C1 segment of cervical spinal cord (tissue), 14 donors: ENCODE results near the gene LRRC9.
"Not testable (repeated sequence)": the region's sequence is repeated elsewhere in the genome, so short reads cannot be mapped to it uniquely, and the experiment has no call there.

Experiments used
- DNase-seq, 14 donors: peaks; one replicate each; lab custom pipeline; 2025; lab: John Stamatoyannopoulos, UW

LRRC9 gene

DNA sequence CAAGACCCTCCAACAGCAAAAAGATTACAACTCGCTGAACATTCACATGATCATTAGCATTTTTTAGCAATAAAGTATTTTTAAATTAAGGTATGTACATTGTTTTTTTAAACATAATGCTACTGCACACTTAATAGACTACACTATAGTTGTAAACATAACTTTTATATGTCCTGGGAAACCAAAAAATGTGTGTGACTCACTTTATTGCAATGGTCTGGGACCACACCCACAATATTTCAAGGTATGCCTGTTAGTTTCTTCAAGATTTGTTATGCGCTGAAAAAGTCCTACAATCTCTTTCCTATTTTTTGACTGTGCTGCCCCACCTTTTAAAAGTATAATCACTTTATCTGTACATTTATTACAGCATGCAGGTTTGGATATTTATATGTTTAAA lies 141.4 kb downstream of the LRRC9 start:
- no peak for DNase-seq

DNA sequence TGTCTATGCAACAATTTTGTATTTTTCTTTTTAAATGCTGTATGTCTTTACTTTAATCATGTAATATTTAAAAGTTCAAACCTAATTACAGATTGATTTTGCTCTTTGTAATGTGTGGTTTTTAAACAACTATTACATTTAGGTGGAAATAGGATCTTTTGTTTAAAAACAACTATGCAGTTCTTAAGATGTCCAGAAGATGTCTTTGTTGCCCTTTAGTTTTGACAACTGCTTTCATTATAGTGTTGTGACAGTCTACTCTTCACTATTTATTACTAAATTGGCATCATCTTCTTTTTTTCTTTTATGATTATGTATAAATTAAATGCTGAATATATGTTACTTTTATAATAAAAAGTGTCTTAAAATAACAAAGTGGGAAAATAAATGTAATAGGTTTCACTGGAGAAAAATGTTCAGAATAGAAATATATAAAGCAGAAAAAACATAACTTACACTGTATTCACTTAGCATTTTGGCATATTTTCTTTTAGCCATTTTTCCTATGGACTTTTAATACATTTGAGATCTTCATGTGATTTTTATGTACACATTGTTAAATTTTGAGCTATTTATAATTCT lies 144.6 kb downstream of the LRRC9 start:
- DNase-seq, result no peak

DNA sequence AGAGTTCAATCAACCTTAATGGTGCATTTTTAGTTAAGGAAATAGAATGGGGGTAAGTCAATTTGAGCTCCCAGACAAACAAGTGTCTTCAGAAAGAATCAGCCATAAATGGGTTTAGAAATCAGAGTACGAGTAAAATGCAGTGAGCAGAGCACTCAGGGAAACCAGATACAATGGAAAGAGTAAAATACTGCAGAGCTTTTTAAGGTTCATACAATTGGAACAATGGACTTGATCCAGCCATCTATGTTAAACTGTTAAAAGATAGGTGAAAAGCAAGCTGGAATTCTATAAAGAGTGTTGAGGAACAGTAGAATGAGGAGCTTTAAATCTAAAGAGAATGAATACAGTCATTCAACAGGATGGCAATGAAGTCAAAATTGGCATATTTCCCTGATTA lies 147.9 kb downstream of the LRRC9 start:
- no peak for DNase-seq

DNA sequence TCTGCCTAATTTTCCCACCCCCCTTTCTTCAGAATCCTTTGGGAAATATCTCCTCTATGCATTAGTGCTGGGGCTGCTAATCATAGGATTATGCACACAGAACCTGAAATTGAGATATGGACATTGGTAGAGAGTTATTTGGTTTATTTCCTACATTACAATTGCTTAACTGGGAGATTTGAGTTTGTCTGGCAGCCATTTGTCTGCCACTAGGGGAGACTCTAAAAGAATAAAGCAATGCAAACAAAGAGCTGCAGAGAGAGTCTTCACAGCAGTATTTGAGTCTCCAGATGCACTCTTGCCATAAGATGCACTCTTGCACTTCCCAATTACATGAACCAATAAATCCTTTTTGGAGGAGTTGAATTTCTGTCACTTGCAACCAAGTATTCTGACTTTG lies 159.8 kb downstream of the LRRC9 start:
- no peak for DNase-seq

DNA sequence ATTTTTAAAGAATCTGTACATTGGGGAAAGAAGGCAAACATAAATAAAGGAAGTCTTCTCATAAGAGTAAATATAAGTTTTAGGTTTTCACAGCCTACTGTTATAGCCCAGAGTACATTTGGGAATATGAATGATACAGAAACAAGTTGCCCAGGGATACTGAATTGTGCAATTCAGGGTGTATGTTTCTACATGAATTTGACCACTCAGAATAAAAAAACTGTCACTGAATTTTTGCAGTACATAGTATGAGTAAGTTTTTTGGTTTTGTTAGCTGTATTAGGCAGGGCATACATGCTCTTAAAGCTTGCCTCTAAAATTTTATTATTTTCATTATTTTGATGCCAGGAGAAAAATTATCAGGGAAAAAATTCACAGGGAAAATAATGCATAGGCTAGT lies 165.1 kb downstream of the LRRC9 start:
- no peak for DNase-seq

DNA sequence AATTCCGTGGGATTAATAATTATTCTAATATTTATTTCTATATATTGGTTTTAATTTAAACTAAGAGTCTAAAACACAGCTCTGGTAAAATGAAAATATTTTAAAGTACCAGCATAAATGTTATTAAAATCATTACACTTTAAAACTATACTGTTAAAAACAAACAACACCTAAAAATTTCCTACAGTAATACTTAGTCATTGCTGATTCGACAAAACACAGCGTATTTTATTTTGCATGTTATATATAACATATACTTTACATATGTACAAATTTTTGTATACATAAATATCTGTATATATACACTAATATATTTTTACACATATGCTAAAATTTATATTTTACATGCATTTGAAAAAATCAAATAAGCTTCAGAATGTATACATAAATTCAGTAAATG lies 165.7 kb downstream of the LRRC9 start:
- DNase-seq, result no peak

DNA sequence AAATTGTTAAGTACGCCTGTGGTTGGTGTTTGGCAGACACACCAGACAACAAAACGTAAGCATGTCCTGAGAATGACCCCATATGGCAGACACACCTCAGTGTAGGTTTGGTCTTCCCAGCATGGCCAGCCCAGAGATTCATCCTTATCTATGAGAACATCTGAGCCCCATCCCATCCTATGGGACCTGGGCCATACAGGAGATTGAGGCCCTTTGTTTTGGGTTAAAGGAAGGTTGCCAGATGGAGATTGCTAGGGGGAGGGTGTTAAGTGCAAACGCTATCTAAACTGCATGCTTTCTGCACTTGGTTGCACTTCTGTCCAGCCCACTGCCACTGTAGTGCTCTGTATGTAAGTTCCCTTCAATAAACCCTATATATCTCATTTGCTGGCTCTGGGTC lies 167.7 kb downstream of the LRRC9 start:
- no peak for DNase-seq

DNA sequence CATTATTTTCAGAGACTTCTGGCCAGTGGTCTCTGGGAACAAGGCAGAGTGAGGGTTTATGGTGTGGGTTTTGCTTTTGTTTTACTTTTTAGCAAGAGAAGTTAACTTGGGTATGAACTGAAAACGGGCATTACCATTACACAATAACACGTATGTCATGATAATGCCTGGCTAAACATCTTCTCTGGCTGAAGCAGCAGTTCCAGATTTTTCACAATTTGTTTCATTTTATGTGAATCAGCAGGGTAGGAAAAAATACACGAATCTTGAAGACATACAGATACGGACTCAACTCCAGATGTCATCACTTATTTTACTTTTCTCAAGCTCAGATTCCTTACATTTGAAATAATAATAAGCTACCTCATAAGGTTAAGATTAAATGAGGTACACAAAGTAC lies 169.3 kb downstream of the LRRC9 start:
- no peak for DNase-seq

DNA sequence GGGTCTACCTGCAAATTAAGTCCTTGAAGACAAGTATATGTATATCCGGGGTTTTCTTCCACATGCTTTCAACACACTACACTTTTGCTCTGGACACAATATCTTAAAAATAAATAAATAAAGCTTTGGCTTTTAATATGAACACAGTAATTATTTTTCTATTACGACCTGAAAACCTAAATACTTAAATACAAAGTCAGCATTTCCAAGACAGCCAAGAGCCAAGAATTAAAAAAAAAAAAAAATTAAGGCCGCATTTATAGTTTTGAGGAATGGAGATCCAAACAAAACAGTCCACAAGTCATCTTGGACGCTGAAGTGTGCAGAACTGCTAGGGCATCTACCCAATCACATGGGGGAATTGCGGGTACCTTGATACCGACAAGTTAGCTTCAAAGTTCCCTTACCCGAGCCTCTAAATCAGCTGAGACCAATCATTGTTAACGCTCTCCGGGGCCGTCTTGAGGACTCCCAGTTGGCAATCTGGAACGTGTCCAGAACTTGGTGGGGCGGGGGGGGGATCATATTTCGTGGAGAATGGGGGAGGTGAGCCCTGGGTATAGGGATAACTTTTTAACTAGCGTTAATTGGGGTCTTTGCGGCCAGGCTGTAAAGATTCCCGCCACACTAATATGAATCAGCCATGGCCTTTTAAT lies 171.0 kb downstream of the LRRC9 start:
- DNase-seq, result peak in 9 of 14 donors; percentile 29 to 67 (median 57)

DNA sequence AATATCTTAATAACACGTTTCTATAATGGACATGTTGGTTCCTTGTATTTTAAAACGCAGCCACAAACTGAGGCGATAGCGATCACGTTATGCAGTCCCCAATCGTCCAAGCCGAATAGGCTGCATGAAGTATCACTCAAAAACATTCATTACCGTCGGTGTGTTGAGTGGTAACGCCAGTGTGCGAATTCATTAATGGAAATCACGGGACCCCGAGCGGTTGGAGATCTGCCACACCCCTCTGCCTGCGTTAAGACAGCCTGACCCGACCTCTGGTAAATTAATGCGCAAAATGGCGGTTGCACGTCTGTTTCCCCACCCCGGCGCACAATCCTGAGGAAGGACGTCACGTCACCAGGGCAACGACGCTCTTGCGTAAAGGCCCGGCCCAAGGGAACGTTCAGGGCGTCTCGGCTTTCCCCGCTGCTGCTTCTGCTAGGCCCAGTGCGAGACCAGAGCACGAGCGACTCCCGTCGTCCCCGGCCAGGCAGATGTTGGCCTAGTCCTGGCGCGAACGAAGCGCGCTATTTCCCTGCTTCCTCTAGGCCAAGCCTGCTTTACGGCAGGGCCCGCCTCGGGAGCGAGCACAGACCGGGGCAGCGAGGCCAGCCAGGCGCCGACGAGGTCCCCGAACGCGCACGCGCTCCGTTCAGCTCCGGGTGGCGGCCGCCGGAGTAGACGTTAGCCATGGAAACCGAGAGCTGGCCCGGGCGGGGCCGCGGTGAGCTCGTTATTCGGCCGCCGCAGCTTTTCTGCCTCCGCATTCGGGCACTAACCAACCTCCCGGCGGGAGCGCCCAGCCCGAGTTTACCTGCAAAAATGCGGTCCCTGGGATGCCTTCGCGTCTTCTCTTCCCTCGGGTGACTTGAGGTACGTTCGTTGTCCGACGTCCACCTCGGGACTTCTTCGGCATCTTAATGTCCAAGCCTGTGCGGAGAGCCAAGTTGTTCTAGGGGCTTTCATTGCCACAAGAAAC lies 171.9 kb downstream of the LRRC9 start, which contains the start of gene PCNX4:
PCNX4 (plus strand) TSS at position 374 of the 976 bp plus-strand sequence. CDS start 15,716 bp downstream, outside the sequence.
- peak; percentile 75 to 100 (median 95) for DNase-seq

DNA sequence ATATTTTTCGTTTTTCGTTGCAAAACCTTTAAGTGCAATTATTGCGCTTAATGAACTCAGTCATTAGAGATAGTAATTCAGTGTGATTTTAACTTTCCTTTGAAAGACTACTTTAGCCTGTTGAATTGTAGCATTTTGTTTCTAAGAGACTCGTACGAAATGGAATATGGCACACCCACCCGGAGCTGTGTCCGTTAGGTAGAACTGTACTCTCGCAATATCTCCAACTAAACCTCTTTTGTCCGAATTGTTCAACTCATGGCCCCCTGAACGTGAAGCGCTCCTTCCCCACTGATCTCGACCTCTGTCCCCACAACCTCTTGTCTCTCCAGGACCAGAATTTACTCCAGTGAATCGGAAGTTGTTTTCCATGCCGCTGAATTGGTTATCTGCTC lies 172.6 kb downstream of the LRRC9 start:
- DNase-seq, result peak in 6 of 14 donors; percentile 13 to 64 (median 21)

DNA sequence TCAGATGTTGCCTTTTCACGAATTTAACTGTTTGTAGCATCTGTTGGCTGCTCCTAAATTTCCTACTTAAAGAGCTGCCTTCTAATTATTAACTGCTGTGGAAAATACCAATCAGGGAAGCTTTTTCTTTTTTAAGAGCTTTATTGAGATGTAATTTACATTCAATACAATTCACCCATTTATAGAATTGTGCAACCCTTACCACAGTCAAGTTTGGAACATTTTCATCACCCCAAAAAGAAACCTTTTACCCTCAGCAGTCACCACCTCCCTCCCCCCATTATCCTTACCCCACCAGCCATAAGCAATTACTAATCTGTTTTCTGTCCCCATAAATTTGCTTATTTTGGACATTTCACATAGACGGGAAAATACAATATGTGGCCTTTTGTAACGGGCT lies 173.1 kb downstream of the LRRC9 start:
- DNase-seq, result no peak

DNA sequence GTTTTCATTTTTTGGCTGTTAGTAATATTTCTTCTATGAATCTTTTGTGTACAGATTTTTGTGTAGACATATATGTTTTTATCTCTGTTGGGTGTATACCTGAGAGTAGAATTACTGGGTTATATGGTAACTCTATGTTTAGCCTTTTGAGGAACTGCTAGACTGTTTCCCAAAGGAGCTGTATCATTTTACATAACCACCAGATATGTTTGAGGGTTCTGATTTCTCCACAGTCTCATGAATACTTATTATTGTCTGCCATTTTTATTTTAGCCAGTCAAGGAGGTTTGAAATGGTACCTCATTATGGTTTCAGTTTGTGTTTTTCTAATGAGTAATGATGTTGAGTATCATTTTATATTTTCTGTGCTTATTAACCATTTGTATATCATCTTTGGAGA lies 173.7 kb downstream of the LRRC9 start:
- DNase-seq, result peak in 1 of 14 donors; percentile 32

DNA sequence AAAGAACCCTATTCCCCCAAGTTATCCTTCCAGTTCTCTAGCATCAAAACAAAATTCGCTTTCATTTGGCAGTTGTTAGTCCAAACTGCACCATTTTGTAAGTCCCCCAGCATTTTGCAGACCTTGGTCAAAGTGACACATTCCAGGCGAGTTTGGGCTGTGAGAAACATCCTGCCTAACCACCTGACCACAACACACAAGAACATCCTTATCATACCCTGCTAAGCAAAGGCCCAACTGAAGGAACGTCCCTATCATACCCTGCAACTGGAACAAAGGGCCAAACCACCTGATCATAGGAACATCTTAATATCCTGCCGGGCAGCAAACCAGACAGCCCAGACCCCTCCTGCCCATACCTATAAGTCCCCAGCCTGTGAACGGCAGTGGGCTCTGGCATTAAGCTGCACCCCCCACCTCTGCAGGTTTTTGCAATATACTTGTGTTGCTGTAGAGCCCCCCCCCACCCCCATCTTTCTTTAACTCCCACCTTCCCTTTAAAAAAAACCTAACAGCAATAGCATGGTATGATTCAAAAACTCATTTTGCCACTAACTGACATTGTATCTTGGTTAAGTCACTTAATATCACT lies 174.5 kb downstream of the LRRC9 start:
- no peak for DNase-seq

DNA sequence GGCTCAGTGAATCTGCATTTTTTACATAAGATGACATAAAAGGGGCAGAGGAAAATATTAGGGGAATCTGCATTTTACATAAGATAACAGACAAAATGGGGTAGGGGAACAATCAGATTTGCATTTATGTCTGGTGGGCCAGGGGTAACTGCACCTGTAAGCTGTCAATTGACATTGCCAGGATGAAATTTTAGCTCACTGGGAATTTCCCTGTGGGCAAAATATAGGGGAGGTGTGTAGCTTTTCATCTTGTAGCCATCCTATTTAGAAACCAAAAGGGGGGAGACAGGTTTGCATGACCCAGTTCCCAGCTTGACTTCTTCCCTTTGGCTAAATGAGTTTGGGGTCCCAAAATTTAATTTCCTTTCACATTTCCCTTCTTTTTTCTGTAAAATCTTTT lies 175.3 kb downstream of the LRRC9 start:
- DNase-seq, result no peak

DNA sequence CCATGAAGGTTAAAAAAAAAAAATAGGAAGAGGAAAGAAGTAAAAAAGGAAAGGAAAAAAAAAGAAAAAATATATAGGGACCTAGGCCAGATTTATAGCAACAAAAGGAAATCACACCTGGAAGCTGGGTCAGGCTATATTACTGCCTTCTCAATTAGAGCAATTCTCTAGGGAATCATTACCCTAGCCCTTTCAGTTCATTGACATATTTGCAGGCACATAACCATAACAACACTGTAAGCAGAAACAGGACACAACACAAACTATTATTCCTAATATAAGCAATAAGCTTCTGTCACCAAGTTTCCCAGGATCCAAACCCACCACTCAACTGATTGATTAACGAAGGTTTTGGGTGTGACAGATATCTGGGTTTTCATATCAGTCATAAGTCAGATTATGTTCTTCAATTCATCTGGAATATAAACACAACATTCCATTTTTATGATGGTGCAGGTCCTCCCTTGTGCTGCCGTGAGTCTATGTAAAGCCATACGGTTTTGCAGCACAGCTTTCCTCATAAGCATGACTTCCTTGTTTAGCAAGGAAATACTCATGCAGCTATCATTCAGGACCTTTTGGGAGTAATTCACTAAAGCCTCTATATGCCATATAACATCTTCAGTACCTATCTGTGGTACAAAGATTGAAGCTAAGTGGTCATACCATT lies 176.0 kb downstream of the LRRC9 start:
- DNase-seq, result no peak

DNA sequence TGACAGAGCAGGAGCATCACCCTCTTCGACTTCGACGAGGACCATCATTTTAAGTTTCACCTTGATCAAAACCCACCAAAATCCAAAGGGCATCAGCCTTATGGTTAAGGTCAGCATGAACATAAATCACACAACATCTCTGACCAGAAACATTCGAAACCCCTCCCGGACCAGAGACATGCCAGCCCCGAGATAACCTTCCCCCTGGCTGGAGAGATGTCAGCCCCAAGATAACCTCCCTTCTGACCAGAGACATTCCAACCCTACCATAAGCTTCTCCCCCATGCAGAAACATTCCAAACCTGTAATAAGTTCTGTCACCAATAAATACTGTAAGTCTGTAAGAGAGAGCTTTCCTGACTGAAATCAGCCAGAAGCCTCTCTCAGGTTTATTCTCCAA lies 178.0 kb downstream of the LRRC9 start:
- DNase-seq, result no peak

DNA sequence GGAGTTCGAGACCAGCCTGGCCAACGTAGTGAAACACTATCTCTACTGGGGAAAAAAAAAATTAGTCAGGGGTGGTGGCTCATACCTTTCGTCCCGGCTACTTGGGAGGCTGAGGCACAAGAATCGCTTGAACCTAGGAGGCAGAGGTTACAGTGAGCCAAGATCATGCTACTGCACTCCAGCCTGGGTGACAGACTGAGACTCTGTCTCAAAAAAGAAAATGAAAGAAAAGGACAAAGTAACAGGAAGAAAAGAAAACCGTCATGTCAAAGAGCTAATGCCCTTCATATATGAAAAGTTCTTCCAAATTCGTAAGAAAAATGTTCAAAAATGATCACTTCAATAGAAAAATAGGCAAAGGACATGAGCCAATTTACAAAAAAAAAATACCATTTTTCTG lies 179.9 kb downstream of the LRRC9 start:
- DNase-seq, result not testable (repeated sequence)

DNA sequence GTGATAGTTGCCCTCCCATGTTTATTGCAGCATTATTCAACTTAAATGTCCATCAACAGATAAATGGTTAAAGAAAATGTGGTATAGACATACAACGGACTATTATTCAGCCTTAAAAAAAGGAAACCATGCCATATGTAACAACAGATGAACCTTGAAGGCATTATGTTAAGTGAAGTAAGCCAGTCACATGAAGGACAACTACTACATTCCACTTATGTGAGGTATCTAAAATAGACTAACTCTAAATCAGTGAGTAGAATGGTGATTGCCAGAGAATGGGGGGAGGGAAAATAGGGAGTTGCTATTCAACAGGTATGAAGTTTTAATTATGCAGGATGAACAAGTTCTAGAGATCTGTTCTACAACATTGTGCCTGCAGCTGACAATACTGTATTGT lies 181.8 kb downstream of the LRRC9 start:
- DNase-seq, result no peak

DNA sequence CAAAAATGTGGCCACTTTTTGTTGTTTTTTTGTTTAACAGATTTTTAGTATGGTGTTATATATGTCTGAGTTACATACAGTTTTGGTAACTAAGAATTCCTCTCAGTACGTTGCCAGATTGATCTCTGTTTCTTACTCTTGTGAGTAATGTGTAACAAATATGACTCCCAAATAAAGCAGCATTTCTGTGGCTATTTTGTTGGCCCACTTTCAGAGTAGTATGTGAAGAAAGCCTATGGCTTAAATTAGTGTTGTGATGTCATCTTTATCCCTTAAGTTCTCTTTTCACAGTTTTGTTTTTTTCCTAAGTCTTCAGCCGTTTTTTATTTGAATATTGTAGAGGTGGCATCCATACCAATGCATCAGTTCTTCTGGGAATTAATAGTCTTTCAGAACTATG lies 182.4 kb downstream of the LRRC9 start:
- DNase-seq, result no peak

DNA sequence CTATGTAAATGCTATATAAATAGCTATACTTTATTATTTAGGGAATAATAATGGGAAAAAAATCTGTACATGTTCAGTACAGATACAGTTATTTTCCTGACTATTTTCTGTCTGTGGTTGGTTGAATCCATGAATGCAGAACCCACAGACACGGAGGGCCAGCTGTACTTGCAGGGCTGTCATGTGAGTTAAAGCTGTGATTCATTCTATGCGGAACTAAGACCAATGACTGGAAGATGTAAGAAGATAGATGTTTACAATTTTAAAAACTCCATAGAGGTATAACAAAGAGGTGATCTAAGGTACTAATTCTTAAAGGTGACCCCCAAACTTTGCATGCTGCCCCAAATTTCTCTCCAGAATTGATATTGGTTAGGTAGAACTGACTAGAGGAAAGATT lies 186.4 kb downstream of the LRRC9 start:
- peak in 3 of 14 donors; percentile 2 to 7 (median 6) for DNase-seq
